ENCODE results near the gene ROBO1.

- TF ChIP-seq CTCF (IDR thresholded peaks at IDR 0.05) = no peak
- TF ChIP-seq POLR2A (IDR thresholded peaks at IDR 0.05) = no peak
Measured at GRCh38 chr3:79418855-79419621, 348.8 kb downstream of the ROBO1 start.

Measured in thyroid gland (tissue), 4 donors.